ENCODE data around the gene SCARF2.
A peak's percentile ranks its signal among the peaks of the same experiment; 100 is the strongest.
"Not testable (repeated sequence)": the region's sequence is repeated elsewhere in the genome, so short reads cannot be mapped to it uniquely, and the experiment has no call there.

Gene SCARF2

GRCh38 chr22:20463324-20464095, 25.9 kb upstream of the SCARF2 start:
- DNase-seq, result no peak

DNA sequence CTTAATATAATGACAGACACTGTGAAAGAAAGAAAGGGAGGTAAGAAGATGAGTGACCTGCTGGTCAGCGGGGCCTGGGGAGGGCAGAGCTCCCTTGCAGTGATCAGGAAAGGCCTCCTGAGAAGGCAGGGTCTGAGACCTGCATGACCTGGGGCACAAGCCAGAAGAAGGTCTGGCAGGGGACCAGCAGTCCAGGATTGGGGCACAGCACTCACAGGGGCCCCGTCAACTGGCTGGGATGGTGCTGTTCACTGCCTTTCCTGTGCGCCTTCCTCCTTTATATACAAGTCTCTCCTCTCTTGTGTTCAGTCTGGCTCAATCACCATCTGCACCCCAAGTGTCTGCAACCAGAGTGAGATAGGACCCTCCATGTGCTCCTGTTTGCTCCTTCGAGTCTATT, 22.2 kb upstream of the SCARF2 start:
- no peak for DNase-seq

- DNase-seq, result no peak
Measured at GRCh38 chr22:20459152-20459542, 21.5 kb upstream of the SCARF2 start.

GRCh38 chr22:20458530-20459151, 21.0 kb upstream of the SCARF2 start:
- DNase-seq, result no peak

GRCh38 chr22:20457506-20458240, 20.0 kb upstream of the SCARF2 start:
- DNase-seq, result no peak

- no peak for DNase-seq
Measured at GRCh38 chr22:20456722-20457076, 19.1 kb upstream of the SCARF2 start.

GRCh38 chr22:20456064-20456721, 18.6 kb upstream of the SCARF2 start:
- DNase-seq, result peak; percentile 50

GRCh38 chr22:20455709-20456063, 18.1 kb upstream of the SCARF2 start:
- no peak for DNase-seq

GRCh38 chr22:20453222-20453621, 15.6 kb upstream of the SCARF2 start:
- DNase-seq, result no peak

GRCh38 chr22:20451920-20452319, 14.3 kb upstream of the SCARF2 start:
- DNase-seq, result no peak

- DNase-seq, result not testable (repeated sequence)
Measured at GRCh38 chr22:20451129-20451778, 13.6 kb upstream of the SCARF2 start.

GRCh38 chr22:20450551-20450906, 12.9 kb upstream of the SCARF2 start:
- DNase-seq, result no peak

- DNase-seq, result no peak
Measured at GRCh38 chr22:20449819-20450550, 12.4 kb upstream of the SCARF2 start.

DNA sequence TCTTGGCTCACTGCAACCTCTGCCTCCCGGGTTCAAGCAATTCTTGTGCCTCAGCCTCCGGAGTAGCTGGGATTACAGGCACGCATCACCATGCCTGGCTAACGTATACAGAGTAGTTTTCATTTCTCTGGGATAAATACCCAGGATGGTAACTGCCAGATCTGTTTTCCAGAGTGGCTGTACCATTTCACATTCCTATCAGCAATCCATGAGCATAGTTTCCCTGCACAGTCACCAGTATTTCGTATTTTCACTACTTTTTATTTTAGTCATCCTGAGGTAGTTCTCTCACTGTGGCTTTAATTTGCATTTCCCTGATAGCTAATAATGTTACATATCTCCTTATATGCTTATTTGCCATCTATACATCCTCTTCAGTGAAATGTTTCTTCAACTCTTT, 11.0 kb upstream of the SCARF2 start:
- DNase-seq, result no peak

DNA sequence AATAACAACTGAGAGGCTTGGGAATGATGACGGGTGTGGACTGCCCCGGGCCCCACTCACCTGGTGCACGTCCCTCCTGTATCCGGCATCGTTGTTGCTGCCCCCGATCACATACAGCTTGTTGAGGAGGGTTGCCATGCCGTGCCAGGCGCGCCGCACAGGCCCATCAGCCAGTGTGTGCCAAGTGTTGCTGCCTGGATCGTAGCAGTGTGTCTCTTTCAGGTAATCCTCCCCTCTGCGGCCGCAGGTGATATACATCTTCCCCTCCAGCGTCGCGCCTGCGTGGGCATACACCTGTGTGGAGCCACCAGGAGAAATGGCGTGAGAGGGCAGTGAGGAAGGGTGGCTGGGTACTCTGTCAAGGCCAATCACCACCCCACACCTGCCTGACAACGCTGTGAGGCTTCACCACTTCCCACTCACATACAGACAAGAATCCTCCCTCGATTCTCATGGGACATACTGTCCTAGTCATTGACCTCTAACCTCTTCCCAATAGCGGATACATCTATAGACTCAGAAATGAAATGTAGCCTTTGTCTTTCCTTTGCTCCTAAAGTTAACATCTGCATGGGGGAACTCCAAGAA, 8.9 kb upstream of the SCARF2 start:
- DNase-seq, result no peak

DNA sequence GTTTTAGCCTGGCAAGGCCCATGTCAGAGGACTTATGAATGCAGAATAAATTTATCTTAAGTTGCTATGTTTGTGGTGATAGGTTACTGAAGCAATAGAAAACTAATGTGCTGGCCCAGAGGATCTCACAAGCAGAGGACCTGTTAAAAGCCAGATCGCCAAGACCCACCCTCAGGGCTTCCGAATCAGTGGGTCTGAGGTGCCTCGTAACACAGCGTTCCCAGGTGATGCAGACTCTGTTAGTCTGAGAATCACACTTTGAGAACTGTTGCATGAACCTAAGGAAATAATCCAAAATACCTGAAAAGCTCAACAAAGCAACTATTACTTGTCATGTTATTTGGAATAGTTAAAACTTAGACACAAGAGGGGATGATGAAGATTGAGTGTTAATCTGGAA, 6.7 kb upstream of the SCARF2 start:
- DNase-seq, result no peak

GRCh38 chr22:20442485-20443284, 5.1 kb upstream of the SCARF2 start:
- DNase-seq, result no peak

DNA sequence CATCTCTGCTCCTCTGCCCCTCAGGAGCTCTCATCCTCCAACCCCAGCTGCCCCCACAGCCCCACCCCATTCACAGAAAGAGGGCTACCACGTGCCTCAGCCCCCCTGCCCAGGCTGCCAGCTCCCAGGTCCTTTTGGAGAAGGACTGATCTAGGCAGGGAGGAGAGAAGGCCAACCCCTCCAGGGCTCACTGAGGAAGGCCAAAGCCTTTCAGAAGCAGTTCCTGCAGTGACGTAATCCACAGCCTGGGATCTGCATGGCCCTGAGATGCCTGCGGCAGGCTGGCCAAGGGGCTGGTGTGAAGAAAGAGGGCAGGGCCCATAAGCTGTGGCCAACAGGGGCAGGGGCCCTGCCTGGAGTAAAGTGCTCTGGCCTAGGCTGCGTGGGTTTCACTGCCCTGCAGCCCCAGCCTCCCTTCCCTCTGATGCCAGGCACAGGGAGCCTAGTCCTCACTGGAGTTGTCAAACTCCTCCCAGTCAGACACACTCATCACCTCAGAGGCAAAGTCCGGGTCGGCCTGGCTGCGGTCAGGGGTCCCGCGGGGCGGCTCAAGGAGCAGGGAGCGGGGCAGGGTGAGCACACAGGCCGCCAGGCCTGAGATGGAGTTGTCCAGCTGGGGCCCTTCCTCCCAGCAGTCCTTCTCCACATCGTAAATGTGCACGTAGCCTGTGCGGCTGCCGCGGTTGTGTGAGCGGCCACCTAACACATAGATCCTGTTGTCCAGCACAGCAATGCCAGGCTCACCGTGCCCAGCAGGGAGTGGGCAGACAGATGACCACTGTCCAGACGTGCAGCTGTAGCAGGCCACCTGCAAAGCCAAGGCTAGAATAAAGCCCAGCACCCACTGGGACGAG, 4.2 kb upstream of the SCARF2 start:
- DNase-seq, result no peak

- DNase-seq, result no peak
Measured at GRCh38 chr22:20440637-20441591, 3.3 kb upstream of the SCARF2 start.
